ENCODE measurements around the gene INPPL1.

GRCh38 chr11:72253392-72253791 is 28.8 kb downstream of the INPPL1 start:
- TF ChIP-seq PATZ1 (CRISPR knock-in tag; IDR thresholded peaks at IDR 0.05; ENCODE audit: borderline replicate concordance) (no peak), ARNTL (CRISPR knock-in tag; IDR thresholded peaks at IDR 0.05; ENCODE audit: borderline replicate concordance, low read depth) (no peak), ZFP3 (CRISPR knock-in tag; IDR thresholded peaks at IDR 0.05) (no peak)
